HFFc6 (cell line): ENCODE data around the gene FBF1. TPM values are rescaled to one million over a fixed set of nuclear protein-coding genes. Genes with fewer than 3 reads are reported as not detected.

Source experiments
- DNase-seq: peaks from one replicate; pipeline ENCODE4 v3.0.0-alpha.2; 2018
- H3K27ac Mint-ChIP-seq: 2 replicates; pipeline ENCODE4 v1.8.0; 2020; ENCODE audit warnings: mild to moderate bottlenecking, mixed read lengths
- H3K27me3 Mint-ChIP-seq: 2 replicates; pipeline ENCODE4 v1.8.0; 2021; ENCODE audit warnings: mild to moderate bottlenecking, moderate library complexity, mixed read lengths; ENCODE audit not compliant: insufficient read depth
- H3K36me3 Mint-ChIP-seq: 2 replicates; pipeline ENCODE4 v1.8.0; 2021; ENCODE audit warnings: low read depth, mixed read lengths
- H3K4me1 Mint-ChIP-seq: 2 replicates; pipeline ENCODE4 v1.8.0; 2020; ENCODE audit warnings: low read depth, mixed read lengths
- H3K4me3 Mint-ChIP-seq: 2 replicates; pipeline ENCODE4 v1.8.0; 2020; ENCODE audit warnings: mild to moderate bottlenecking, moderate library complexity, mixed read lengths
- H3K9me3 Mint-ChIP-seq: 2 replicates; pipeline ENCODE4 v1.8.0; 2020; ENCODE audit warnings: mild to moderate bottlenecking, mixed read lengths
- total RNA-seq, 6 experiments: library from RNA; stranded (reverse); fragmentation: NEBNext Ultra II Directional; extraction: Animal tissue kit (Norgen Biotek cat#: 25700); gene quantifications; 2 replicates in 1 of 6; 3 replicates in 5 of 6; pipeline ENCODE4 v1.2.3, GENCODE V29; 2021
- TF ChIP-seq, protein P1 (sequence below): fragments of 200-600 bp; sonication (generic); IDR thresholded peaks from 2 replicates; pipeline ENCODE4 v1.5.0; 2021; ENCODE audit warnings: antibody characterized with exemption, mild to moderate bottlenecking

The FBF1 gene
- total RNA-seq, 6 experiments from 2014 or later = 5.6 to 10.1 (median 6.3) TPM

DNA sequence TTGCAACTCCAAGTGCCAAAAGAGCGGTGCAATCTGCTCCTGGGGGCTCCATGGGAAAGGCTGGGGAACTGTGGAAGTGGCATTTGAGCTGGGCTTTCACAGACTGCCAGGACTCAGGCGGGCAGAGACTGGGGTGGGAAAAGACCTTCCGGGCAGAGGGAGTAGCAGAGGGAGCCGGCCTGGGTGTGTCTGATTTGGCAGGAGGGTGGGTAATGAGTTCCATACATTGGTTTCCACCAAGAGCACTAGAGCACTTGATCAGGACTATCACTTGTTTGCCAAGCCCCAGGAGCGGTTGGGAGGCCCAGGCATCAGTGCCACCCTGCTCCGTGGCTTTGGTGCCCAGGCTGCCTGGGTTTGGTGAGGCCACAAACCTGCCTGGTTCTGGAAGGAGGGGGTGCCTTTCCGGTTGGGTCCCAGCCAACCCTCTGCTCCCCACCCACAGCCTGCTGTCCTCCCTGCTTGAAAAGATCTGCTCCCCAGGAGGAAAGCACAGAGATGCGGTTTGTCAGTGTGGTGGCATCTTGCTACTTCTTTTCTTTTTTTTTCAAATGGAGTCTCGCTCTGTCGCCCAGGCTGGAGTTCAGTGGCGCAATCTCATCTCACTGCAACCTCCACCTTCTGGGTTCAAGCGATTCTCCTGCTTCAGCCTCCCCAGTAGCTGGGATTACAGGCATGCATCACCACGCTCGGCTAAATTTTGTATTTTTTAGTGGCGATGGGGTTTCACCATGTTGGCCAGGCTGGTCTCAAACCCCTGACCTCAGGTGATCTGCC, 59.0 kb downstream of the FBF1 start:
- Mint-ChIP-seq H3K9me3 (no peaks in the 10 kb centered on the region), H3K4me1 (peaks cover 9% of the 10 kb centered on the region), H3K27me3 (peaks cover 15% of the 10 kb centered on the region), H3K27ac (no peak overlapping the region), H3K36me3 (no peaks in the 10 kb centered on the region), H3K4me3 (no peak overlapping the region)
- no peak for DNase-seq
- TF ChIP-seq, protein P1, sequence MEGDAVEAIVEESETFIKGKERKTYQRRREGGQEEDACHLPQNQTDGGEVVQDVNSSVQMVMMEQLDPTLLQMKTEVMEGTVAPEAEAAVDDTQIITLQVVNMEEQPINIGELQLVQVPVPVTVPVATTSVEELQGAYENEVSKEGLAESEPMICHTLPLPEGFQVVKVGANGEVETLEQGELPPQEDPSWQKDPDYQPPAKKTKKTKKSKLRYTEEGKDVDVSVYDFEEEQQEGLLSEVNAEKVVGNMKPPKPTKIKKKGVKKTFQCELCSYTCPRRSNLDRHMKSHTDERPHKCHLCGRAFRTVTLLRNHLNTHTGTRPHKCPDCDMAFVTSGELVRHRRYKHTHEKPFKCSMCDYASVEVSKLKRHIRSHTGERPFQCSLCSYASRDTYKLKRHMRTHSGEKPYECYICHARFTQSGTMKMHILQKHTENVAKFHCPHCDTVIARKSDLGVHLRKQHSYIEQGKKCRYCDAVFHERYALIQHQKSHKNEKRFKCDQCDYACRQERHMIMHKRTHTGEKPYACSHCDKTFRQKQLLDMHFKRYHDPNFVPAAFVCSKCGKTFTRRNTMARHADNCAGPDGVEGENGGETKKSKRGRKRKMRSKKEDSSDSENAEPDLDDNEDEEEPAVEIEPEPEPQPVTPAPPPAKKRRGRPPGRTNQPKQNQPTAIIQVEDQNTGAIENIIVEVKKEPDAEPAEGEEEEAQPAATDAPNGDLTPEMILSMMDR = no peak

DNA sequence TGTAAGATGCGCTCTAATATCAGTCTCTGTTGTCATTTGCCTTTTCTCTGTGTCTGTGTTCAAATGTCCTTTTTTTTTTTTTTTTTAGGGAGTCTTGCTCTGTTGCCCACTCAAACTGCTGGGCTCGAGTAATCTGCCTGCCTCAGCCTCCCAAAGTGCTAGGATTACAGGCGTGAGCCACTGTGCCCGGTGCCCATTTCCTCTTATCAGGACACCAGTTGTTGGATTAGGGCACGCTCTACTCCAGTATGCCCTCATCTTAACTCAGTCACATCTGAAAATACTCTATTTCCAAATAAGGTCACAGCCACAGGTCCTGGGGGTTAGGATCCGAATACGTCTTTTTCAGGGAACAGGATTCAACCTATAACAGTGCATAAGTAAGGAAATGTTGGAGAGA, 60.6 kb downstream of the FBF1 start:
- H3K4me1 Mint-ChIP-seq = peaks cover 15% of the 10 kb centered on the region
- no peaks in the 10 kb centered on the region for H3K9me3 Mint-ChIP-seq
- H3K27ac Mint-ChIP-seq = no peak overlapping the region
- no peaks in the 10 kb centered on the region for H3K36me3 Mint-ChIP-seq
- H3K27me3 Mint-ChIP-seq = peaks cover 9% of the 10 kb centered on the region
- H3K4me3 Mint-ChIP-seq = no peak overlapping the region
- DNase-seq = no peak
- TF ChIP-seq, protein P1 = no peak

DNA sequence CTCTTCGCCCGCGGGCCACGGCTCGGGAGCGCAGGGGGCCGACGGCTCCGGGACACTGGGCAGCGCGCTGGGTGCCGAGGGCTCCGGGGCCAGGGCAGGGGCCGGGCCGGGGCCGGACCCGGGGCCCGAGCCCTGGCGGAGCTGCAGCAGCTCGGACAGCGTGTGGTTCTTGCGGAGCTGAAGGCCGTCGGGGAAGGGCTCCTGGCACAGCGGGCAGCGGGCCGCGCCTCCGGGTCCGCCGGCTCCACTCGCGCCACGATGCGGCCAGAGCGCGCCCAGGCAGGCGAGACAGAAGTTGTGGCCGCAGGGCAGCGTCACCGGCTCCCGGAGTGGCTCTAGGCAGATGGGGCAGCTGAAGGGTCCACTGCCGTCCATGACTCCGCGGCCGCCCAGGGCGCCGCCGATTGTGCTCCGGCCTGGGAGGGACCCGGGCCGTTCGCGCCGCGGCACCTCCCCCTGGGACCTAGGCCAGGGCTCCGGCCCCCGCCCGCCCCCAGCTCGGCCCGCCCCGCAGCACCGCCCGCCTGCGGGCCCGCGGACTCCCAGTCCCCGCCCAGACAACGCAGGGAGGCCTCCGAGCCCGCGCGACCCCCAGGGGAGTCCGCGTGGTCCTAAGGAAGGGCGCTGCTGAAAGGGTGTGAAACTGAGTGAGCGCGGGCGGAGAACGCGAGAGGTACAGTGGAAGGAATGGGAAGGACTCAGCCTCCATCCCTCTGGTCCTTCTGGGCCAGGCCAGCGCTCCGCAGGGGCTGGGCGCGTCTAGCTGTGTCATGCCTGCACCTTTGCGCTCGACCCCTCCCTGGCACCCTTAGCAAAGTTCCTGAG, 62.5 kb downstream of the FBF1 start, which contains the start of gene TRIM47:
TRIM47 (minus strand) TSS at position 408 of the 825 bp plus-strand sequence; CDS start at position 375, 33 bp downstream.
- Mint-ChIP-seq H3K27ac (peak within 1 kb of the TSS; percentile 84), H3K27me3 (peaks cover 9% of the 10 kb centered on the region), H3K9me3 (no peaks in the 10 kb centered on the region), H3K4me1 (peaks cover 15% of the 10 kb centered on the region), H3K36me3 (no peaks in the 10 kb centered on the region), H3K4me3 (peak within 1 kb of the TSS; percentile 88)
- TF ChIP-seq, protein P1 = peak; percentile 7; the same call in 1 of the 2 replicates
- no peak for DNase-seq

DNA sequence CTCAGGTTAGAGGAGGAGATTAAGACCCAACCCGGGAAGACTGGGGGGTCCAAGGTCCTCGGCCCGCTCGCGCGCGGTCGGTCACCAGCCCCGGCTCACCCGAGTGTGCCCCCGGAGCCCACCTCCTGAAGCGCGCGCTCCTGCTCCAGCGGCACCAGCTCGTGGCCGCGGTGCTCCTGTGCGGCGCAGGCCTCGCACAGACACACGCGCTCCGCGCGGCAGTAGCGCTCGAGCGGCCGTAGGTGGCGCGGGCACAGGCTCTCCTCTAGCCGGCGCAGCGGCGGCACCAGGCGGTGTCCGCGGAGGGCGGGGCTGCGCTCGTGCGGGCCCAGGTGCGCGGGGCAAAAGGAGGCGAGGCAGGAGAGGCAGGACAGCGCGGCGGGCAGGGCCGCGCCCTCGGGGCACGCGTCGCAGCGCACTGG, 63.1 kb downstream of the FBF1 start:
- Mint-ChIP-seq H3K4me3 (peak overlapping the region; percentile 88), H3K4me1 (peaks cover 18% of the 10 kb centered on the region), H3K36me3 (no peaks in the 10 kb centered on the region), H3K27me3 (peaks cover 9% of the 10 kb centered on the region), H3K27ac (peak overlapping the region; percentile 84), H3K9me3 (no peaks in the 10 kb centered on the region)
- DNase-seq = peak; percentile 64
- TF ChIP-seq, protein P1 = peak; percentile 69

DNA sequence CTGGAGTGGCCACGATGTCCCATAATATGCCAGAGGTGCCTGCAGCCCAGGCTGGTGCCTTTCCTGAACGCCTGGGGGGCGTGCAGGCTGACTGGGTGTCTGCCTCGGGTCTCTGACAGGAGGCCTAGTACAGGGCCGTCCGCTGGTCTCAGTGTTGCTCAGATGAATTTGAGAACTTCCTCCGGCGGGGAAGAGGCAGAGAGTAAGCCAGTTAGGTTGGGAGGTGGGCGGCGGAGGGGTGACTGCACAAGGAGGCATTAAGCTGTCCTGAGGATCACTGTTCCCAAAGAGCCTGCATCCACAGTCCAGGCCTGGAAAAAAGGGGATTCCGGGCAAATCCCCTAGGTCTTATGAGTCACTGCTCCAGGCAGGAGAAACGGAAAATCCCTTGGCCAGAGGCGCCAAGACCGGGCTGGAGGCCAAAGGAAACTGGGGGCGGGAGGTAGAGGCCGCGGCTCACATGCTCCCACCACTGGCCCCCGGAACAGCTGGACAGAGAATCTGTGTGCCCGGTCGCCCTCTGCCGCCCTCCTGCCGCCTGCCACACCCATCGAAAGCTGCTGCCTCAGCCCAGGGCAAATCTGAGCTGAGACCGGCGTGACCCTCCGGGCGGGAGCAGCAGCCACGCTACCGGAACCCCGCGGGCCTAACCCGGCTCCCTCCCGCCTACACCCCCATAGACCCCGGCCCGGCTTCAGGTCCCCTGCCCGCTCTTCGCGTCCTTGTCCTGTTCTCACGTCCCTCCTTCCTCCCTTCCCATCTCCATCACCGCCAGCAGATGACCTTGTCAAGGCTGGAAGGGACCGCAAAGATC, 63.7 kb downstream of the FBF1 start:
- Mint-ChIP-seq H3K36me3 (no peaks in the 10 kb centered on the region), H3K27me3 (peaks cover 9% of the 10 kb centered on the region), H3K27ac (peak overlapping the region; percentile 84), H3K9me3 (no peaks in the 10 kb centered on the region), H3K4me3 (peak overlapping the region; percentile 88), H3K4me1 (peaks cover 25% of the 10 kb centered on the region)
- DNase-seq = peak; percentile 86
- TF ChIP-seq, protein P1 = no peak
